Measurements from ENCODE around the gene LEUTX. TPM values are rescaled to one million over a fixed set of nuclear protein-coding genes. Genes with fewer than 3 reads are reported as not detected.

Gene LEUTX, protein sequence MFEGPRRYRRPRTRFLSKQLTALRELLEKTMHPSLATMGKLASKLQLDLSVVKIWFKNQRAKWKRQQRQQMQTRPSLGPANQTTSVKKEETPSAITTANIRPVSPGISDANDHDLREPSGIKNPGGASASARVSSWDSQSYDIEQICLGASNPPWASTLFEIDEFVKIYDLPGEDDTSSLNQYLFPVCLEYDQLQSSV
- total RNA-seq (2022; extraction: Qiagen RNA extraction; ENCODE audit: low read depth) = not detected in 5 replicates

GRCh38 chr19:39778763-39779162, at the start of gene LEUTX:
Gene LEUTX (plus strand): TSS chr19:39778854. CDS start chr19:39778921, 67 bp downstream.

DNA sequence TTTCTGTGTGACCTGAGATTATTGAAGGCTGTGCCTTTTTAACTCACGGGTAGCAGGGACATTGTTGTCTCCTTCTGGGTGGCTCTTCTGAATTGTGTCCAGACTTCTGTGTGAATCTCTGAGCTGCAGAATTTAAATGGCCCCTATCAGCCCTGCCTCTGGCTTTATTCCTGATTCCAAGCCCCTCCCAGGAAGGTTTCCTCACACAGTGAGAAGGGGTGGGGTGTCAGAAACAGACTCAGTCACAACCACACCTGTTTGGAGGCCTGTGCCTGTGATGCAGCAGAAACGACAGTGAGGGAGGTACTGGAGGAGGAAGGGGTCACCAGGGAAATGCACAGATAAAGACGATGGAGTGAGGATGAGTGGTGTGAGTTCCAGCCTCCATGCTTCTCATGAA, 40.8 kb upstream of the LEUTX start, which contains the start of gene CLC:
CLC (minus strand) TSS at position 139 of the 400 bp plus-strand sequence; CDS start at position 62, 77 bp downstream.

DNA sequence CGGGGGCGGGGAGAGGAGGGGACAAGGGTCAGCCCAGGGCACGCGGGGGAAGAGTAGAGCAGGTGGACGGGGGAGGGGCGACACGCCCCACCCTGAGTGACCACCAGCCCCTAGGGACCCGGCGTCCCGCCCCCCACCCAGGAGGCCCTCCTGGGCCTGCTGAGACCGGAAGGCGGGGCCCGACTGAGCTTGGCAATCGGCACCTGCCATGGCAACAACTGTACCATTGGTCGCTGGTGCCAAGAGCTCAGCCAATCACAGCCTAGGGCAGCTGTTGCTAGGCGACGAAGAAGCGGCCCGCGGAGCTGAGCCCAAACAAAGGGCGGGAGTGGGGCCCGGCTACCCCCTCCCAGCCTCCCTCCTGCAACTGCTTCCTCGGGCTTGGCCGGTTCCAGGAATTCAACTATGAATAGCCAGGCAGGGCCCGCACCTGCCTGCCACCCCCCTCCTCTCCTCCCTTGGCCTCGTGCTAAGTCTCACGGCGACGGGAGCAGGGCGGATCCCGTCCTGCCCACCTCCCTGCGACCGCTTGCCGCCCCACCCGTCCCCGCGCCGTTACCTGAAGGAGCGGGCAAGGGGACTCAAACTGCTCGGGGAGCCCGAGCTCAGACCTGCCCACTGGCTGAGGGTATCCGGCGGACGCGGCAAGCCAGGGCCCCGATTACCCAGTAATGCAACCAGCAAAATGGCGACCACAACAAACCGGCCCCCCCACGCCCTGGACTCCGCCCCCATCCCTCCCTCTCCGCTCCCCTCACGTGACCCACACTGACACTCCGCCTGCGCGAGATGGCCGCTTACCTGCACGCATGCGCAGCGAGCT, 55.0 kb downstream of the LEUTX start, which contains the start of gene DYRK1B:
DYRK1B (minus strand) TSS at position 699 of the 823 bp plus-strand sequence. CDS start 2,295 bp downstream, outside the sequence.

Other genes with a start within 250 kb of the LEUTX start
- 8.0 to 10.9 TPM (median 9.2 TPM) in 5 replicates for gene EID2B, start 246.0 kb upstream of the LEUTX start, total RNA-seq (2022; extraction: Qiagen RNA extraction; ENCODE audit: low read depth)
- gene EID2, start 238.7 kb upstream of the LEUTX start, total RNA-seq (2022; extraction: Qiagen RNA extraction; ENCODE audit: low read depth) = 27.0 to 55.8 TPM (median 49.7 TPM) in 5 replicates
- not detected in 5 replicates for gene LGALS13, start 176.3 kb upstream of the LEUTX start, total RNA-seq (2022; extraction: Qiagen RNA extraction; ENCODE audit: low read depth)
- not detected in 5 replicates for gene LGALS16, start 122.9 kb upstream of the LEUTX start, total RNA-seq (2022; extraction: Qiagen RNA extraction; ENCODE audit: low read depth)
- not detected in 5 replicates for gene LGALS14, start 74.4 kb upstream of the LEUTX start, total RNA-seq (2022; extraction: Qiagen RNA extraction; ENCODE audit: low read depth)
- gene CLC, start 40.8 kb upstream of the LEUTX start, total RNA-seq (2022; extraction: Qiagen RNA extraction; ENCODE audit: low read depth) = not detected in 5 replicates
- gene DYRK1B, start 55.3 kb downstream of the LEUTX start, total RNA-seq (2022; extraction: Qiagen RNA extraction; ENCODE audit: low read depth) = 17.2 to 24.6 TPM (median 20.5 TPM) in 5 replicates
- gene FBL, start 67.5 kb downstream of the LEUTX start, total RNA-seq (2022; extraction: Qiagen RNA extraction; ENCODE audit: low read depth) = 611 to 816 TPM (median 717 TPM) in 5 replicates
- 0.45 to 1.3 TPM (median 0.84 TPM) in 5 replicates for gene FCGBP, start 155.8 kb downstream of the LEUTX start, total RNA-seq (2022; extraction: Qiagen RNA extraction; ENCODE audit: low read depth)
- 272 to 338 TPM (median 283 TPM) in 5 replicates for gene PSMC4, start 192.3 kb downstream of the LEUTX start, total RNA-seq (2022; extraction: Qiagen RNA extraction; ENCODE audit: low read depth)
- 1.3 to 2.1 TPM (median 1.9 TPM) in 5 replicates for gene ZNF546, start 218.2 kb downstream of the LEUTX start, total RNA-seq (2022; extraction: Qiagen RNA extraction; ENCODE audit: low read depth)